ENCODE measurements around the gene TADA2A.
"Not testable (repeated sequence)": the region's sequence is repeated elsewhere in the genome, so short reads cannot be mapped to it uniquely, and the experiment has no call there.

Gene TADA2A

DNA sequence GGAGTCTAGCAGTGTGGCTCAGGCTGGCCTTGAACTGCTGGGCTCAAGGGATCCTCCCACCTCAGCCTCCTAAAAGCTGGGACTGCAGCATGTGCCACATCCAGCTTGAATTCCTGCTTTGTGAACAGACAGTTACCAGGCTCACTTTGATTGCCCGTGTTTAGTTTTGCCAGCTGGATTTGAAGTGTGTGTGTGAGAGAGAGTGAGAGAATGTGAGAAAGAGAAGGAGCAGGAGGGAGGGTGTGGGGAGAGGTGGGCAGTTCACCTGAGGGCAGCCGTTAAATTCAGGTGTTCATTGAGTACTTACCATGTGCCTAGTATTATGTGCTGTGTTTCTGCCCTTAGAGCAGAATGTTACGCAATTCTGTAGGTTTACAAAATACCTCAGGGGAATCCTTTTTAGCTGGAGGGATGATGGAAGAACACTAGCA lies 87.7 kb downstream of the TADA2A start:
- no peak for DNase-seq

DNA sequence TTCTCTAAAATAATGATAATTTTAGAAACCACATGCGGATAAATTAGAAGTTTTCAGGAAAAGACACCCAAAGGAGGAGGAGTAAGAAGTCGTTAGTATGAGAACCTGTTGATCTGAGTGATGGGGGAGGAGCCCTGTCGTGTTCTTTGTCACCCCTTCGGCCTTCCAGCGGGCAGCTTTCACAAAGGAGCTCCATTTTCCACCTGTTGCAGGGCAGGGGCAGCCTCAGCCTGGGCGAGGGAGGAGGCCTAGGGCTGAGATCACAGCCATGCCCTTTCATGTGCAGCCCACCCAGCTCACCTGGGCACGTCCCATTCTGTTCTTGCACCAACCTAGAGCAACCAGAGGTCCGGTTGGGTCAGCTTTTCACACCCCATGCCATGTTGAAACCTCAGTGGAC lies 88.3 kb downstream of the TADA2A start:
- DNase-seq, result no peak

DNA sequence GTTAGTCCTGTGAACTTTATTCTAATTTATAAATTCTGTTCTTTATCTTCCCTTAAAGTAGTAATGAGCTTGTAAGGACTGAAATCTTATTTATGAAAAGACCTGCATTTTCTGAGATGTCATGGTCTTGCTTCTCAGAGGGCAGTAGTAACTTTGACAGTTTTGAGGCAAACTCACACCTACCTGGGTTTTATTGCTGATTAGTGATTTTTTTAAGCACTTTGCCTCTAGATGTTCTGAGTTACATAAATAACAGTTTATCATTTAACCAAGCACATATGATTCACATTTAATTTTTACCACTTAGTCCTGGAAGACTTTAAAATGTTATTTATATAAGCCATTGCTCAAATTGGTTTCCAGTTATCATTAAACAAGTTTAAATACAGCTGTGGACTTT lies 93.7 kb downstream of the TADA2A start:
- DNase-seq, result no peak

DNA sequence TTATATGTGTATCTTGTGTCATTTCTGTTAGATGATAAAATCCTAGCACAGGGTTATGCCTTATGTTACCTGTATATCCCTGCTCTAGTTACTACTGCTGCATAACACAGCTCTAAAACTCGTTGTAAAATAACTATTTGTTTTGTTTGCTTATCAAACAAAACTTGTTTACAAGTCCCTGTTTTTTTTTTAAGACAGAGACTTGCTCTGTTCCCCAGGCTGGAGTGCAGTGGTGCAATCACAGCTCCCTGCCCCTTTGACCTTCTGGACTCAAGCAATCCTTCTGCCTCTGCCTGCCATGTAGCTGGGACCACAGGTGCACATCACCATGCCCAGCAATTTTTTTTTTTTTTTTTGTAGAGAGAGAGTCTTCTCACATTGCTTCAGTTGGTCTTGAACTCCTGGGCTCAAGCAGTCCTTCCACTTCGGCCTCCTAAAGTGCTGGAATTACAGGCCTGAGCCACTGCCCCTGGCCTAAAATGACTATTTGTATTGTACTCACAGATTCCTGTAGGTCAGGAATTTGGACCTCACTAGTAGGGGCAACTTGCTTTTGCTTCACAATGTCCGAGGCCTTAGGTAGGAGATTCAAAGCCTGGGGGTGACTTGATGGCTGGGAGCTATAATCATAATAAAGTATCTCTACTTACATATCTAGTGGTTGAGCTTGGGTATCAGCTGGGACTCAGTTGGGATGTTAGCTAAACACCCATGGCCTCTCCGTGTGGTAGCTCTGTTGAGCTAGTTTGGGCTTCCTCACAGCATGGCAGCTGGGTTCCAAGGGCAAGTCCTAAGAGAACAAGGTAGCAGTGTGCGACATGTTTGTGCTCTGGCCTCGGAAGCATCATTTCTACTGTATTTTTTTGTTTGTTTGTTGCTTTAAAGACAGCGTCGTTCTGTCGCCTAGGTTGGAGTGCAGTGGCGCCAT lies 95.6 kb downstream of the TADA2A start:
- DNase-seq, result no peak

DNA sequence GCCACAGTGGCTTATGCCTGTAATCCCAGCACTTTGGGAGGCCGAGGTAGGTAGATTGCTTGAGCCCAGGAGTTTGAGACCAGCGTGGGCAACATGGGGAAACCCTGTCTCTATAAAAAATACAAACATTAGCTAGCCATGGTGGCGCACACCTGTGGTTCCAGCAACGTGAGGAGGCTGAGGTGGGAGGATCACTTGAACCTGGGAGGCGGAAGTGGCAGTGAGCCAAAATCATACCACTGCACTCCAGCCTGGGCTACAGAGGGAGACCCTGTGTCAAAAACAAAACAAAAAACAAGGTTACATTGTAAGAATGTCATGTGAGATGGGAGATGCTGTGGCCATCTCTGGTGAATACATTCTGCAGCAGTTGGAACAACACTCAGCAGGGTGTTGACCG lies 96.5 kb downstream of the TADA2A start:
- DNase-seq, result no peak

DNA sequence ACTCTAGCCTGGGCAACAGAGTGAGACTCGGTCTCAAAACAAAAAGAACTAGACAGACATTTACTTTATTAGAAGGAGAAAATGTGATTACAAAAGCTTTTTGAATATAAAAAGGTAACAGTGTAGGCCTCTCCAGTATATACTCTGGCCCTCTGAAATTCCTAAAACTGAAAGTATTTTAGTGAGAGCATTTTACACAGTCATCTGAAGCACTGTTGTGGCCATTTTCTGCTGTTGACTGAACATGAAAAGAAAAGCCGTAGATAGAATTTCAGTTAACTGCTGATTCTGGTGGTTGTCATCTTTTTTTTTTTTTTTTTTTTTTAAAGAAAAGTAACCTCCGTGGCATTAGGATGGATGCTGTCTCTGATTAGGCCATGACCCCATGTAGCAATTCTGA lies 98.6 kb downstream of the TADA2A start:
- no peak for DNase-seq

DNA sequence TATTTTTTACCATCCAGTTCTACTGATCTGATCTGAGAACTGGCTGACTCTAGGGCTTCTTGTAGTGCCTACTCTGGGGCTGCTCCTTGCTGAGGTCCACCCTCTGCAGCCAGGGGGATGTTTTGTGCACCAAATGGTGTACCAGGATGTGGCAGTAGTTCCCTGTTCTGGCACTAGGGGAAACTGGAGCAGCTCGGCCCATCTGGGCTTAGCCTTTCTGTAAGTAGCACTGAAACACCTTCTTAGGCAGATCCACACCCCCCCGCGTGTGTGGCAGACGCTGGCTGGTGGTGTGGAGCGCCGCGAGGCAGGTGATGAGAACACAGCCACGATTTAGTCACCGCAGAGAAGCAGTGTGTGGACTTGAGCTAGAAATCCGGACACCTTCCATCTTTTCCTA lies 100.0 kb downstream of the TADA2A start:
- no peak for DNase-seq

DNA sequence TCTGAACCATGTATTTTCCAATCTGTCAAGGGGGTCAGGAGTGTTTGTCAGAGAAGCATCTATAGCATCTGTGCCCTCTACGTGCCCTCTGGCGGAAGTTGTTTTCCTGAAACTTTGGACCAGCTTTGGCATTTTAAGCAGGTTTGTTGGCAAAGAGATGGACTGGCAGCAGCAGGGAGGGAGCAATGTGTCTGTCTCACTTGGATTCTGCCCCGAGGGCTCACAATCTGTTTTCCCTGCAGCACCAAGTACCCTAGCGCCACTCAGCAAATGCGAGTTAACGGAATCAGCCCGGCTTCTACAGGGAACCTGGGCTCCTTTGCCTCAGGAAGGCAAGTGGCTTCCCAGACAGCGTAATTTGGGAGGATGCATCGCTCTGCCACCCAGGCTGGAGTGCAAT lies 100.4 kb downstream of the TADA2A start:
- DNase-seq, result no peak

DNA sequence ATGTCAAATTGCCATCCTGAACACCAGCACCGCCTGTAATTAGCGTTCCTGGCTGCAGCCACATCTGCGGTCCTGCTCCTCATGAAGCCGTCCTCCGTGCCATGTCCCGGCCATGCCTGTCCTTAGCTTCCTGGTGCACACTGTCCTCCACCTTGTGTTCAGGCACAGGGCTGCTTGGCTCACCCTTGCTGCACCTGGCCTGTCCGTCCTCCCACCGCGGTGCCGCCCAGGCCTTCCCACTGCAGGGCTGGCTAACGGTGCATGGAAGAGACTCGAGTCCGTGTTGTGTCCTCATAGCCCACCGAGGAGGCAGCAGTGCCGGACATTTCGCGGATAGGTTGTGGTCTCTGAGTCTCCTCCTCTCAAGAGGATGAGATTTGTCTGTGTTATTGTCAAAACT lies 103.4 kb downstream of the TADA2A start:
- no peak for DNase-seq

DNA sequence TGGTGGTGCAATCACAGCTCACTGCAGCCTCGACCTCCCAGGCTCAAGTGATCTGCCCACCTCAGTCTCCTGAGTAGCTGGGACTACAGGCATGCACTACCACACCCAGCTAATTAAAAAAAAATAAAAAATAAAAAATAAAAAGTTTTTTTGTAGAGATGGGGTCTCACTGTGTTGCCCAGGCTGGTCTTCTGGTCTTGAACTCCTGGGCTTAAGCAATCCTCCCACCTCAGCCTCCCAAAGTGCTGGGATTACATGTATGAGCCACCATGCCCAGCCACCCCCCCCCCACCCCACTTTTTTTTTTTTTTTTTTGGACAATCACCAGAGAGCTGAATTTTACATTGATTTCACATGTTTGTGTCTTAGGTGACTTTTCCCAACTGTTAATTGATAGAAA lies 105.0 kb downstream of the TADA2A start:
- not testable (repeated sequence) for DNase-seq

DNA sequence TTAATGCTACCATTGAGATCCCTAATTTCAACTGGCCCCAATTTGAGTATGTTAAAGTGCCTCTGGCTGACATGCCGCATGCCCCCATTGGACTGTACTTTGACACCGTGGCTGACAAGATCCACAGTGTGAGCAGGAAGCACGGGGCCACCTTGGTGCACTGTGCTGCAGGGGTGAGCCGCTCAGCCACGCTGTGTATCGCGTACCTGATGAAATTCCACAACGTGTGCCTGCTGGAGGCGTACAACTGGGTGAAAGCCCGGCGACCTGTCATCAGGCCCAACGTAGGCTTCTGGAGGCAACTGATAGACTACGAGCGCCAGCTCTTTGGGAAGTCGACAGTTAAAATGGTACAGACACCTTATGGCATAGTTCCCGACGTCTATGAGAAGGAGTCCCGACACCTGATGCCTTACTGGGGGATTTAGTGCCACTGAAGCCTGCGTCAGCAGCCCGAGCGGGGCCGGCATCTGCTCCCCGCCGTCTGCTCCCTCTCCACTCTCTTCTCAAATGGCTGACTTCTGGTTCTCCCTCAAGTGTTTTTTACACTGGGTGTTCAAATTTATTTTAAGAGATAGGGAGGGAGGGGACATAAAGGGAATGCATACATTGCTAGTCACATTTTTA lies 105.9 kb downstream of the TADA2A start:
- DNase-seq, result no peak

DNA sequence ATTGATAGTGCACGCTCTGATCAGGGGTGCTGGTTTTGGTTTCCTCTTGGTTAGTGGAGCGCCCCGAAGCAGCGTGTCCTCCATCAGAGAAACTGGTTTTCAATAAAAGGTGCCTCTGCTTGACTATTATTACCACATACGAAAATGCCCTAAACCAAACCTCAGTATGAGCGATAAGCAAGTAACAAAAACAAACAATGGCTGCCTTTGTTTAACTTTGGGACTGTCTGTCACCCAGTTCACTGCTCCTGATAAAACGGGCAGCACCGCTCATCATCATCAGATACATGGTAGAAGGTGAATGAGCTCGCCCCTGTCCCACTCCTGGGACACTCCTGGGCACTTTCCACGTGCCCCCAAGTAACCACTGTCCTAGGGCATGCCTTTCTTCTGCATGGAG lies 107.0 kb downstream of the TADA2A start:
- no peak for DNase-seq

DNA sequence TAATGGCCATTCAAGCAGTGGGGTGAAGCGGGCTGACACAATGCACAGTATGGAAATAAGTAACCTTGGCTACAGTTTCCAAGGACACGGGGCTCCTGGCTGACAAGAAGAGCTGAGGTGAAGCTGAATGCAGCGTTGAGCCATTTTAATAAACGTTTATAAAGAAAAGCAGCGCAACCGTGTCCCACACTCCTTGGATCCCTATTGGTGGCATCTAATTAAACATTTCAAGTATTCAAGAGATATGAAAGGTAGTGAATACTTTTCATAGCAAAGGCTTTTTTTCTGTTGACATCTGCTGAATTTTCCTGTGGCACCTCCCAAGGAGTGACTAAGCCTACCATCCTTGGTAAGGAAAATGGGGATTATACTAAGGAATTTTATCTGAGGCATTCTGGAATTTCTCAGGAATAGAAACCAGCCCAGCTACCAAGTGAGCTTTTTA lies 109.5 kb downstream of the TADA2A start:
- DNase-seq, result no peak

DNA sequence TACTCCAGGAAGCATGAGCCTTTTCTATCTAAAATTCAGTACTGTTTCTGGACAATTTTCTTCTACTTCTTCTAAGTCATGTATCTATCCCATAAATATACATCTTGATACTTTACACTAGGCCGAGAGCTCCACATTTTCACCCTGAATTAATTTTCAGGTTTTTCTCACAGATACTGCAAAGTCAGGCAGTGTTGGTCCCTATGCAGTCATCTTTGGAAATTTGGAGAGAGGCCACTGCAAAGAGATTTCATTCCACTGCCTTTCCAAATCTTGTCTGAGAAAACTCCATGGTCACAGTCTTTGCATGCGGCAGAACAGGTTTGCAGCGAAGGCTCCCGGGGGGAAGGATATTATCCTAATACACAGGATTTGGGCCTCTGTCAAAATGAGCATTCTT lies 111.2 kb downstream of the TADA2A start:
- no peak for DNase-seq

DNA sequence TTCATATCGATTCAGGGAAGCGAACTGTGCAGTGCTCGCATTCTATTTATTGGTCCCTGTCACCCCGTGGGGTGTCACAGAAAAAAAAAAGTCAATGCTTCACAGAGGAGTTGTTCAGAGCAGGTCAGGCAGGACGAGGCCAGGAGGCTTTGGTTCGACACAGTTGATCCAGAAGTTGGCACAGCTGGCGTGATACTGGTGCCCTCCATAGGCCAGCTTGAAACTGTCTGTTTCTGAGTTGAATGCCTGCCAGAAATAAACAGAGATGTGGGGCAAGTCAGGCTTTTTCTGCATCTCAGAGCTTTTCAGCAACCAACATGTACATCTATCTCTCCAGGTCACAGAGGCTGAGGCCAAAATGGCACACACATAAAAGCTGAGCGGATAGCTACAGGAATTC lies 112.1 kb downstream of the TADA2A start:
- DNase-seq, result no peak

DNA sequence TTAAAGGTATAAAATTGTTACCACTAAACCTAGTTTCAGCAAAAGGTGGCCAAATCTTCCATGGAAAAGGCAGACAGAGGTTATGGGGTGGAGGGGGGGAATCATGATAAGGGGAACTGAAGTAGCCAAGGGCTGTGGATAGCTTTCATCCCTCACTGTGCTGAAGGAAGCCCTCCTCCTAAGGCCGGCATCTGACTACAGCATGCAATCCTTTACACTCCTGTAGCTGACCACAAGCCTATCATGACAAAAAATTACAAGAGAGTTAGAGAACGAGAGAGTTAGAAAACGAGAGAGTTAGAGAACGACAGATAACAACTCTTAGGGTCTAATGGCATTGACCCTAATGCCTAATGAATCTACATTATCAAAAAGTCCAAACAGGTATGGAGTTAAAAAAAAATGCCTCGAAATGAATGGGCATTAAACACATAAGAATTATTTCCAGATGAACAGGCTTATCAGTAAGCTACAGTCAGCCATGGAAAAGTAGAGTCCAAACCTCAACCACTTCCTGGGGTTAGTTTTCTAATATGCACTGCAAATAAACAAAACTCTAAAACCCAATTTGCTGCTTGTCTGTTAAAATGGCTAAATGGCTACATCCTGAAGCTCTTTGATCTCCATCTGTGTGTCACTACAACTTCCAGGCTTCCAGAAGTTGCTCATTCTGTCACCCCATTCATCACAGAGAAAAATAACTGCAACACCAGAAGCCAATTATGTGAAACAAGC lies 112.7 kb downstream of the TADA2A start:
- no peak for DNase-seq

DNA sequence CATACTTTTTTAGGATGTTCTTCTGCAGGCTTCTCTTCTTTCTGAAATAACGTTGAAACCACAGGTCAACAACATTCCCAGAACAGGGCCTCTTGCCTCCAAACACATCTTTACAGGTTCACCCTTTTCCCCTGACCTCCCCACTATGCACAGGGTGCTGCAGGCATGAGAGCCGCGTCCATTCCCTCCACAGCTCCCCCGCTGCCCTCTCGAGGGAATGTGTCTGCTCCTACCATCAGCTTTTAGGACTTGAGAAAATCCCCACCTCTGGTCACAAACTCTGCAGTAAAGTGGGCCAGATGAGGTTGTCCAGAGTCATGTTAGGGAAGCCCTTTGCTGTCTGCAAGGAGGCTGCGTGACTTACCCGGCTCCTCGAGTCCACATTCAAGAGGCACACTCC lies 113.5 kb downstream of the TADA2A start:
- no peak for DNase-seq

DNA sequence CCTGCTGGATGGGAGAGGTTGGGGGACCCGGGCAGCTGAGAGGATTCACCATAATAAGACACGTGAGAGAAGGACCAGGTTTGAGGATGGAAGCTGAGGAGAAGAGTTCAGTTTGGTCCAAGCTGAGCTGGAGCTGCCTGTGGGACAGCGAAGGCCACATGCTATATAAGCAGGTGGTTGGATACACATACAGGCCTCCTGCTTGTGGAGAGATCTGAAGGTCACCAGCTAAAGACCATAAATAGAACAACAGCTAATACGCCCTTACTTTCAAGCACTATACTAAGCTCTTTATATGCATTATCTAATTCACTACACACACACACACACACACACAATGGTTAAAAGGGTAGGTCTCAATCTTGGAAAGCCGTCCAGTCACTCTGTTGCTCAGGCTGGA lies 115.1 kb downstream of the TADA2A start:
- DNase-seq, result no peak

DNA sequence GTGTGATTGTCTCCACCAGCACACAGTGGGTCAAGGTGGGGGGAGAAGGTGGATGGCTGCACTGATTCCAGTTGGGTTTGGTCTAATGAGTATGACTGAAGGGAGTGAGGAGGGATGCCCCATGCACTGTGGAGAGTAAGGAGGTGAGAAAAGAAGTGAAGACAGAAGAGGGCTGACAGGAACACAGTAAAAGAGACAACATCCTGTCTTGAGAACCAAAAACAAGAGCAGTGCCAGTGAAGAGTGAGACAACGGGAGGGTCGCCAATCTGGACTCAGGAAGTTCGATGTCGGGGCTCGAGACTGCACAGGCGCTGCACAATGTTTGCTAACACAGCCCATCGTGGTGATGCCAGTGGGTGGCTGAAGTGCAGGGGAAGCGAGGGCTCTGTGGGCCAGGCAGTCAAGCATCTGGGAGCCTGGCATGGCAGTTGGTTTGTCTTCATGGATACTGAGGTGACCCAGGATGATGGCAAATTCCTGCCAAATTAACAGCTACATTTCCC lies 117.1 kb downstream of the TADA2A start:
- no peak for DNase-seq

DNA sequence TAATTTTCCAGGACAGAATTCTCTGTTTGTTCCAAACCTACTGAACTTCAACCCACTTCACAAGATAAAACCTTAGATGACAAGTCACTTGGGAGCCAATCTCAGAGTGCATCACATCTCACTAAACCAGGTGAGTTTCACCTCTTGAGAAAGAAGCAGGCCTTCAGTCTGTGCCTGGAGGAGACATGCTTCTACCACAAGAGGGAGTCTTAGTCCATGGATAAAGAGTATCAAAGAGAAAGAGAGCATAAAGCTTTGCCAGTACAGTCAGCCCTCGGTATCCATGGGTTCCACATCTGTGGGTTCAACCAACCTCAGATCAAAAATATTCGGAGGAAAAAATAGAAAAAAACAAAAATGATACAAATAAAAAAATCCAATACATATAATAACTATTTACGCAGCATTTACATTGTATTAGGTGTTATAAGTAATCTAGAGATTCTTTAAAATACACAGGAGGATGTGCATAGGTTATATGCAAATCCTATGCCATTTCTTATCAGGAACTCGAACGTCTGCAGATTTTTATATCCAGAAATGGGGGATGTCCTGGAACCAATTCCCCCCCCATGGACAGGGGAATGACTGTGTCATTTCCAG lies 120.7 kb downstream of the TADA2A start:
- no peak for DNase-seq
